Measurements from ENCODE around the gene SLC4A2.

Gene SLC4A2

GRCh38 chr7:151078233-151079040 is 19.0 kb downstream of the SLC4A2 start:
- DNase-seq (ENCODE audit: low read depth) = no peak
- H3K4me3 ChIP-seq (ENCODE audit: low read length) = no peak overlapping the region
- no peak for TF ChIP-seq CTCF (conservative IDR thresholded peaks at IDR 0.05; ENCODE audit: low read depth, low read length)

- peak overlapping the region; percentile 73 for H3K4me3 ChIP-seq (ENCODE audit: low read length)
- no peak for TF ChIP-seq CTCF (conservative IDR thresholded peaks at IDR 0.05; ENCODE audit: low read depth, low read length)
- DNase-seq (ENCODE audit: low read depth) = no peak
Measured at GRCh38 chr7:151079199-151079910, 20.0 kb downstream of the SLC4A2 start.

- no peak for DNase-seq (ENCODE audit: low read depth)
- H3K4me3 ChIP-seq (ENCODE audit: low read length) = peak overlapping the region; percentile 73
- no peak for TF ChIP-seq CTCF (conservative IDR thresholded peaks at IDR 0.05; ENCODE audit: low read depth, low read length)
Measured at GRCh38 chr7:151080067-151080521, 20.7 kb downstream of the SLC4A2 start.

- H3K4me3 ChIP-seq (ENCODE audit: low read length) = peak within 1 kb of the TSS; percentile 73
- no peak for DNase-seq (ENCODE audit: low read depth)
- no peak for TF ChIP-seq CTCF (conservative IDR thresholded peaks at IDR 0.05; ENCODE audit: low read depth, low read length)
Measured at GRCh38 chr7:151080522-151081169, 21.3 kb downstream of the SLC4A2 start, which contains the start of gene FASTK. TSS of gene FASTK (minus strand) at chr7:151080809. CDS start at chr7:151080766, 43 bp downstream.

- H3K4me3 ChIP-seq (ENCODE audit: low read length) = peak overlapping the region; percentile 72
- no peak for DNase-seq (ENCODE audit: low read depth)
- no peak for TF ChIP-seq CTCF (conservative IDR thresholded peaks at IDR 0.05; ENCODE audit: low read depth, low read length)
Measured at GRCh38 chr7:151081170-151082101, 22.0 kb downstream of the SLC4A2 start.

Measured in retinal pigment epithelial cell (primary cell).